ENCODE results near the gene FAM120B. TPM values are rescaled to one million over a fixed set of nuclear protein-coding genes. Genes with fewer than 3 reads are reported as not detected.
"Not testable (repeated sequence)": the region's sequence is repeated elsewhere in the genome, so short reads cannot be mapped to it uniquely, and the experiment has no call there.

FAM120B gene
- total RNA-seq, 2 experiments from 2014 or later: 23.9 to 25.0 TPM

- Mint-ChIP-seq H3K4me1 (no peaks in the 10 kb centered on the region), H3K36me3 (ENCODE audit: low read depth) (no peaks in the 10 kb centered on the region), H3K27me3 (no peaks in the 10 kb centered on the region), H3K4me3 (no peak overlapping the region), H3K27ac (no peak overlapping the region), H3K9me3 (no peaks in the 10 kb centered on the region)
- ChIA-PET CTCF (no interaction called here), POLR2A (no interaction called here)
- DNase-seq: no peak
Observed at GRCh38 chr6:170385506-170385905, 78.9 kb downstream of the FAM120B start.

DNA sequence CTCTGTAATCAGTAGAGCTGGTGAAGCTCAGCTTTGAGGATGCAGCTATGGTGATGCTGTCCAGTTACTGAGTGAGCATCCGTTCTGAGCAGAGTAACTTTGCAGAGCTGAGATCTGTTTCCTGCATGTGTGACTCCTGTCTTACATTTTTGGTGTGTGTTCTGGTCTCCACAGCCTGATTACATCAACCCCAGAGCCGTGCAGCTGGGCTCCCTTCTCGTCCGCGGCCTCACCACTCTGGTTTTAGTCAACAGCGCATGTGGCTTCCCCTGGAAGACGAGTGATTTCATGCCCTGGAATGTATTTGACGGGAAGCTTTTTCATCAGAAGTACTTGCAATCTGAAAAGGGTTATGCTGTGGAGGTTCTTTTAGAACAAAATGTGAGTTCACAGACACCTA lies 81.6 kb downstream of the FAM120B start:
- no peaks in the 10 kb centered on the region for H3K4me1 Mint-ChIP-seq
- no peak overlapping the region for H3K27ac Mint-ChIP-seq
- H3K4me3 Mint-ChIP-seq: no peak overlapping the region
- POLR2A ChIA-PET: no interaction called here
- DNase-seq: no peak
- H3K36me3 Mint-ChIP-seq (ENCODE audit: low read depth): peaks cover 9% of the 10 kb centered on the region
- CTCF ChIA-PET: no interaction called here
- H3K27me3 Mint-ChIP-seq: no peaks in the 10 kb centered on the region
- no peaks in the 10 kb centered on the region for H3K9me3 Mint-ChIP-seq

- Mint-ChIP-seq H3K27me3 (no peaks in the 10 kb centered on the region), H3K4me1 (peaks cover 8% of the 10 kb centered on the region), H3K9me3 (peaks cover 4% of the 10 kb centered on the region), H3K27ac (no peak overlapping the region), H3K4me3 (no peak overlapping the region), H3K36me3 (ENCODE audit: low read depth) (peaks cover 40% of the 10 kb centered on the region)
- ChIA-PET CTCF (no interaction called here), POLR2A (no interaction called here)
- DNase-seq: no peak
Observed at GRCh38 chr6:170393033-170393432, 86.5 kb downstream of the FAM120B start.

DNA sequence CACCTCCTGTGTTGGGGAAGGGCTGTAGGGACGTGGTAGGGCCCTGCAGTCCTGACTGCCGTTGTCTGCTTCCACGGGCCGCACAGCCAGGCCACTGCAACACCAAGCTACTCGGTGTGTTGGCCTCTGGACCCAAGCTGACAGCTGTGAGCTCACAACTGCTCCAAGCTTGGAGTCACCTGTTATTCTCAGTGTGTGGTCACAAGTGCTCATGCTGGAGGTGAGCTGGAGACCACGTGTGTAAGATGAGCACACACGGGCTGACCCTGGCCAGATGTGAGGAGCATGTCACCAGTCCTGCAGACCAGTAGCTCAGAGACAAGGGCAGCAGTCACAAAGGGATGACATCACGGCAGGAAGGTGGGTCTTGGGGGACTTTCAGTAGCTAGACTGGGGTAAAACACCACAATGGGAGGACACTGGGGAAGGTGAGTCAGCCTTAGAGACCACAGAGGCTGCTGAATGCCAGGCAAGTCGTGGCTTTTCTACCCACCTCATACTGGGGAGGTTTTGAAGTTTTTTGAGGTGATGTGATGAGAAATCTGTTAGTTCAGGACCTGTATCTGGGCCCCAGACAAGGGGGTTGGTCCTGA lies 87.3 kb downstream of the FAM120B start:
- peak; percentile 42 for DNase-seq
- Mint-ChIP-seq H3K27me3 (no peaks in the 10 kb centered on the region), H3K27ac (peak overlapping the region; percentile 16), H3K9me3 (peaks cover 4% of the 10 kb centered on the region), H3K36me3 (ENCODE audit: low read depth) (peaks cover 40% of the 10 kb centered on the region), H3K4me3 (no peak overlapping the region), H3K4me1 (peaks cover 8% of the 10 kb centered on the region)
- ChIA-PET POLR2A (no interaction called here), CTCF (interaction anchor here (0.6 kb wide), 1 partner anchor 181 kb away, joined by 3 read pairs; no protein-coding TSS in a partner anchor)

DNA sequence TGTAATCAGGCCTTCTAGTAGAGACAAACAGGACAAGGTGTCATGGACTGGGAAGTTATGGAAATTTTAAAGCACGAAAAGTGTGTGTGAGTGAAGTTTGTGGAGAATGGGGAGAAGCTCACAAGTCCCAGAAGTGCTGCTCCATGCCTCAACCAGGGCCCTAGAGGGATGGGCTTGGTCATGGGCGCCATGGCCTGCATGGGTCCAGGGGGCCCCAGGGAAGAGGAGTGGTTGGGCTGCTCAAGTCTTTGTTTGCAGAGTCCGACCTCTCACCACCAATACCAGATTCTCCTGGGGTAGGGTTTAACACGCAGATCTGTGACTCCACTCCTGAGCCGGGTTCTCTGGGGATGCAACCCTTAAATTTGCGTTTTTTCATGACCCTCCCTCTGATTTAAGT lies 88.4 kb downstream of the FAM120B start:
- no peak for DNase-seq
- H3K36me3 Mint-ChIP-seq (ENCODE audit: low read depth): peaks cover 40% of the 10 kb centered on the region
- H3K4me1 Mint-ChIP-seq: peaks cover 8% of the 10 kb centered on the region
- ChIA-PET POLR2A (no interaction called here), CTCF (no interaction called here)
- no peaks in the 10 kb centered on the region for H3K27me3 Mint-ChIP-seq
- H3K4me3 Mint-ChIP-seq: no peak overlapping the region
- H3K9me3 Mint-ChIP-seq: peaks cover 4% of the 10 kb centered on the region
- H3K27ac Mint-ChIP-seq: no peak overlapping the region

DNA sequence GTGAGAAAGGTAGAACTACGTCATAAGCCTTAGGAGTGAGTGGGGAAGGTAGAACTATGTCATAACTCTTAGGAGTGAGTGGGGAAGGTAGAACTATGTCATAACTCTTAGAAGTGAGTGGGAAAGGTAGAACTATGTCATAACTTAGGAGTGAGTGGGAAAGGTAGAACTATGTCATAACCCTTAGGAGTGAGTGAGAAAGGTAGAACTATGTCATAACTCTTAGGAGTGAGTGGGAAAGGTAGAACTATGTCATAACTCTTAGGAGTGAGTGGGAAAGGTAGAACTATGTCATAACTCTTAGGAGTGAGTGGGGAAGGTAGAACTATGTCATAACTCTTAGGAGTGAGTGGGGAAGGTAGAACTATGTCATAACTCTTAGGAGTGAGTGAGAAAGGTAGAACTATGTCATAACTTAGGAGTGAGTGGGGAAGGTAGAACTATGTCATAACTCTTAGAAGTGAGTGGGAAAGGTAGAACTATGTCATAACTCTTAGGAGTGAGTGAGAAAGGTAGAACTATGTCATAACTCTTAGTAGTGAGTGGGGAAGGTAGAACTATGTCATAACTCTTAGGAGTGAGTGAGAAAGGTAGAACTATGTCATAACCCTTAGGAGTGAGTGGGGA lies 92.3 kb downstream of the FAM120B start:
- H3K27me3 Mint-ChIP-seq, CTCF ChIA-PET, H3K4me1 Mint-ChIP-seq, H3K4me3 Mint-ChIP-seq, POLR2A ChIA-PET, H3K9me3 Mint-ChIP-seq, DNase-seq, H3K27ac Mint-ChIP-seq: not testable (repeated sequence)
- H3K36me3 Mint-ChIP-seq (ENCODE audit: low read depth): peaks cover 31% of the 10 kb centered on the region

DNA sequence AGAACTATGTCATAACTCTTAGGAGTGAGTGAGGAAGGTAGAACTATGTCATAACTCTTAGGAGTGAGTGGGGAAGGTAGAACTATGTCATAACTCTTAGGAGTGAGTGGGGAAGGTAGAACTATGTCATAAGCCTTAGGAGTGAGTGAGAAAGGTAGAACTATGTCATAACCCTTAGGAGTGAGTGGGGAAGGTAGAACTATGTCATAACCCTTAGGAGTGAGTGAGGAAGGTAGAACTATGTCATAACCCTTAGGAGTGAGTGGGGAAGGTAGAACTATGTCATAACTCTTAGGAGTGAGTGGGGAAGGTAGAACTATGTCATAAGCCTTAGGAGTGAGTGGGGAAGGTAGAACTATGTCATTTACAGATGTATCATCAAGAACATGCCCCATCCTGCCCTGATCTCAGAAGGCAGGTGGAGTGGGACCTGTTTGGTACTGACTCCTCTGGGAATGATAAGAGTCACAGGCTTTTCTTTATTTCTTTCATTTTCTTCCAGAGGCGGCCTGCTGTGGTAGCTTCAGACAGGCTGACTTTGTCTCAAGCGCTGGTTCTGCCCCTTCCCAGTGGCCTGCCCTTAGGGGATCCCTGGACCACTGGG lies 93.5 kb downstream of the FAM120B start:
- CTCF ChIA-PET, H3K9me3 Mint-ChIP-seq, H3K4me1 Mint-ChIP-seq, DNase-seq, POLR2A ChIA-PET, H3K27me3 Mint-ChIP-seq, H3K4me3 Mint-ChIP-seq, H3K27ac Mint-ChIP-seq: not testable (repeated sequence)
- H3K36me3 Mint-ChIP-seq (ENCODE audit: low read depth): peaks cover 35% of the 10 kb centered on the region

DNA sequence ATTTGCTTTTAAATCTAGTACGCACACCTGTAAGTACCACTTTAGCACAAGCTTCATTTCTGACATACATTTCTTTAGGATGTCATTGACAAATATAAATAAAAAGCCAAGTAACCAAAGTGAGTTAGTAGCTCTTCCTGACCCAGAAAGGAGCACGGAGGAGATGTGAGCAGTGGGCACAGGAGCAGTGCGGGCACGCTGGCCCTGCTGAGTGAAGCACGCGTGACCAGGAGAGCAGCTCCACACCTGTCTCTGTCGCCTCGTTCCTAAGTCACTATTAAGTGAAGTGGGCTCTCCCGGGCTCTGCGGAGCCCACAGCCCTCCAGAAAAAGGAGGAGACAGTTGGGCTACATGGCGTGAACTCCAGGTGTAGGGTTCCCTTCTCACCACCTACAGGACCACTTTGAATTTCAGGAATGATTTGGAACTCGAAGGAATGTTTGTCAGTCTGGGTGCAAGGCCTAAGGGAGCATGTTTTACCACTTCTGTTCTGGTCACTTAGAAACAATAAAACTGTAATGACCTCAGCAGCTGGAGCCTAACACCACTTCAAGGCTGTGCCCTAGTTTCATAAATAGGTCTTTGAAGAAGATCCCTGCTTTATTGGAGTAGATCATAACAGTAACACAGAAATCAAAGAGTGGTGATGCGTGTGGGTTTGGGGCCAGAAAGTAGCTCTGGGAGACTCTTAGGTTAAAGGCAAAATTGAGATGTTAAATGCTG lies 95.9 kb downstream of the FAM120B start:
- ChIA-PET POLR2A (no interaction called here), CTCF (no interaction called here)
- Mint-ChIP-seq H3K36me3 (ENCODE audit: low read depth) (peaks cover 37% of the 10 kb centered on the region), H3K27ac (no peak overlapping the region), H3K27me3 (no peaks in the 10 kb centered on the region), H3K4me1 (no peaks in the 10 kb centered on the region), H3K4me3 (no peak overlapping the region), H3K9me3 (no peaks in the 10 kb centered on the region)
- no peak for DNase-seq

DNA sequence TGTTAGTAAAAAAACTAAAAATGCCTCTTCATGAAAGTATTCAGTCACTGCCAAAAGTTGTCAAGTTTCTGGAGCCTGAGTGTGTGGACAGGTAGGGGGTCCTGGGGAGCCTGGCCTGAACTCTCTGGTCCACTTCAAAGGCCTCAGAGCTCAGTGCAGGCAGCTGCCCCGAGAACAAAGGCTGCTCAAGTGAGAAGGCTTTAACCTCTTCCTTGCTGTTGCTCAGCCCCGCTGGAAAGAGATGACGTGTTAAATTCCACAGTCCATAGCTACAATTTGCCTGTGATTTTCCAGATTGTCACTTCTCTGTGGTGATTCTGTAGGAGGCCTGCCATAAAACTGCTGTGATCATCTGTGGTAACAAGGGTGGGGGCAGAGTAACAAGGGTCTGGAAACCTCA lies 96.9 kb downstream of the FAM120B start:
- no peak for DNase-seq
- Mint-ChIP-seq H3K9me3 (no peaks in the 10 kb centered on the region), H3K27me3 (no peaks in the 10 kb centered on the region), H3K4me1 (no peaks in the 10 kb centered on the region), H3K27ac (no peak overlapping the region), H3K36me3 (ENCODE audit: low read depth) (peaks cover 35% of the 10 kb centered on the region), H3K4me3 (no peak overlapping the region)
- CTCF ChIA-PET: no interaction called here
- POLR2A ChIA-PET: no interaction called here

DNA sequence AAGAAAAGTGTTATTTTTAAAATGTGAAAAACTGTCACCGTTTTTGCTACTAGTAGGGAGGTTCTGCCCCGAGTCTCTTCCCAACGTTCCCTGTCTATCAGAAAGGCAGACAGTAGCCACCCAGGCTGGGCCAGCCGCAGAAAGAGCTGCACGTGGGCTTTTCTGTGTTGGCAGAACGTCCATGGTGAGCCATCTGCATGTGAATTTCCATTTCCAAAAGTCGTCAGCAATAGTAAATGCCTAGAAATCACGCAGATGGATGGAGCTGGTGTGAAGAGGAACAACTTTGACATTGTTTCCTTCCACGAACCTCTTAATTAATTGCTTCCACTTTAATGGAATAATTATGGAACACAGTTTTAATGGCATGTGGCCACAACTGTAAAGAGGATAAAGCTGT lies 97.5 kb downstream of the FAM120B start:
- Mint-ChIP-seq H3K27ac (no peak overlapping the region), H3K36me3 (ENCODE audit: low read depth) (peaks cover 35% of the 10 kb centered on the region), H3K27me3 (no peaks in the 10 kb centered on the region), H3K9me3 (no peaks in the 10 kb centered on the region), H3K4me3 (no peak overlapping the region), H3K4me1 (no peaks in the 10 kb centered on the region)
- ChIA-PET POLR2A (no interaction called here), CTCF (no interaction called here)
- no peak for DNase-seq

GRCh38 chr6:170404697-170405096 lies 98.1 kb downstream of the FAM120B start:
- CTCF ChIA-PET: no interaction called here
- H3K36me3 Mint-ChIP-seq (ENCODE audit: low read depth): peaks cover 35% of the 10 kb centered on the region
- POLR2A ChIA-PET: no interaction called here

GRCh38 chr6:170405311-170405975 lies 98.9 kb downstream of the FAM120B start:
- Mint-ChIP-seq H3K27ac (no peak overlapping the region), H3K4me3 (no peak overlapping the region), H3K9me3 (no peaks in the 10 kb centered on the region), H3K4me1 (no peaks in the 10 kb centered on the region), H3K36me3 (ENCODE audit: low read depth) (peaks cover 35% of the 10 kb centered on the region), H3K27me3 (peaks cover 2% of the 10 kb centered on the region)
- POLR2A ChIA-PET: interaction anchor here (0.7 kb wide), 1 partner anchor 119 kb away, joined by 3 read pairs; no protein-coding TSS in a partner anchor
- DNase-seq: no peak
- CTCF ChIA-PET: no interaction called here

More at GRCh38 chr6:170404697-170405096, 98.1 kb downstream of the FAM120B start:
- Mint-ChIP-seq H3K9me3 (no peaks in the 10 kb centered on the region), H3K4me1 (no peaks in the 10 kb centered on the region), H3K27me3 (no peaks in the 10 kb centered on the region), H3K27ac (no peak overlapping the region), H3K4me3 (no peak overlapping the region)
- DNase-seq: no peak

DNA sequence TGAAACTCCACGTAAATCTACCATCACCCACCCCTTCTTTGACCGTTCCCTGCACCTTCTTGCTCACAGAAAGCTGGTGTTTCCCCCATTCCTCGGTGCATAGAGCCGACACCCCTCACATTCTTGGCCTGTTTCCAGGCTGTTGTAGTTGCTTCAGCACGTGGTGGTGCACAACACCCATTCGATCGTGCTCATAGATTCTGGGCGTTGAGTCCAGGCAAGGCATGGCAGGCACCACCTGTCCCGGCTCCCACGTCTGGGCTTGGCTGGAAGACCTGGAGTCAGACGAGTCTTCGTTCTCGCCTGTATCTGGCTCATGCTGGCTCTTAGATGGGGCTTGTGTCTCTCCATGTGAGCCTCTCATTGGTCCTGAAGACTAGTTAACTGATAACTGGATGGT lies 100.6 kb downstream of the FAM120B start:
- Mint-ChIP-seq H3K27ac (no peak overlapping the region), H3K4me3 (no peak overlapping the region), H3K36me3 (ENCODE audit: low read depth) (peaks cover 35% of the 10 kb centered on the region), H3K9me3 (no peaks in the 10 kb centered on the region), H3K4me1 (no peaks in the 10 kb centered on the region), H3K27me3 (peaks cover 8% of the 10 kb centered on the region)
- CTCF ChIA-PET: no interaction called here
- POLR2A ChIA-PET: no interaction called here
- no peak for DNase-seq
